Retinal pigment epithelial cell (primary cell): ENCODE results near the gene KRT3.

Experiments used
- DNase-seq: peaks from one replicate; pipeline ENCODE4 v3.0.0-alpha.2; 2010; ENCODE audit warnings: low read depth
- H3K4me3 ChIP-seq: 2 replicates; pipeline ENCODE4 v1.5.1; 2011; ENCODE audit warnings: mild to moderate bottlenecking, low read length, control low read depth, moderate library complexity
- TF ChIP-seq, protein P1 (sequence below): conservative IDR thresholded peaks from 2 replicates; pipeline ENCODE4 v1.5.1; 2011; ENCODE audit warnings: low read depth, low read length, control low read depth, inconsistent platforms

KRT3 gene

DNA sequence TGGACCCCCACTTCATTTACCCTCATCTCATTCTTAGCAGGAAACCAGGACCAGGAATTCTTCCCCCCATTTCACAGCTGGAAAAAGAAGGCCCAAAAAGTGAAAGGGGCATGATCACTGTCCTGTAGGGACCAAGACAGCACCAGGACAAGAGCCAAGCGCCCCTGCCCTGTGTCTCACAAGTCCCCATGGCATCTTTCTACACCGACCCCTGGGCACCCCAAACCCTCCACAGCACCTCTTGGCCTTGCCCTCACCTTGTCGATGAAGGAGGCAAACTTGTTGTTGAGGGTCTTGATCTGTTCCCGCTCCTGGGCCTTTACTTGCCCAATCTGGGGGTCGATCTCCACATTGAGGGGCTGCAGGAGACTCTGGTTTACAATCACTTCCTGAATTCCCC lies 19.5 kb downstream of the KRT3 start:
- DNase-seq, result no peak
- TF ChIP-seq, protein P1, sequence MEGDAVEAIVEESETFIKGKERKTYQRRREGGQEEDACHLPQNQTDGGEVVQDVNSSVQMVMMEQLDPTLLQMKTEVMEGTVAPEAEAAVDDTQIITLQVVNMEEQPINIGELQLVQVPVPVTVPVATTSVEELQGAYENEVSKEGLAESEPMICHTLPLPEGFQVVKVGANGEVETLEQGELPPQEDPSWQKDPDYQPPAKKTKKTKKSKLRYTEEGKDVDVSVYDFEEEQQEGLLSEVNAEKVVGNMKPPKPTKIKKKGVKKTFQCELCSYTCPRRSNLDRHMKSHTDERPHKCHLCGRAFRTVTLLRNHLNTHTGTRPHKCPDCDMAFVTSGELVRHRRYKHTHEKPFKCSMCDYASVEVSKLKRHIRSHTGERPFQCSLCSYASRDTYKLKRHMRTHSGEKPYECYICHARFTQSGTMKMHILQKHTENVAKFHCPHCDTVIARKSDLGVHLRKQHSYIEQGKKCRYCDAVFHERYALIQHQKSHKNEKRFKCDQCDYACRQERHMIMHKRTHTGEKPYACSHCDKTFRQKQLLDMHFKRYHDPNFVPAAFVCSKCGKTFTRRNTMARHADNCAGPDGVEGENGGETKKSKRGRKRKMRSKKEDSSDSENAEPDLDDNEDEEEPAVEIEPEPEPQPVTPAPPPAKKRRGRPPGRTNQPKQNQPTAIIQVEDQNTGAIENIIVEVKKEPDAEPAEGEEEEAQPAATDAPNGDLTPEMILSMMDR, result no peak
- no peak overlapping the region for H3K4me3 ChIP-seq

DNA sequence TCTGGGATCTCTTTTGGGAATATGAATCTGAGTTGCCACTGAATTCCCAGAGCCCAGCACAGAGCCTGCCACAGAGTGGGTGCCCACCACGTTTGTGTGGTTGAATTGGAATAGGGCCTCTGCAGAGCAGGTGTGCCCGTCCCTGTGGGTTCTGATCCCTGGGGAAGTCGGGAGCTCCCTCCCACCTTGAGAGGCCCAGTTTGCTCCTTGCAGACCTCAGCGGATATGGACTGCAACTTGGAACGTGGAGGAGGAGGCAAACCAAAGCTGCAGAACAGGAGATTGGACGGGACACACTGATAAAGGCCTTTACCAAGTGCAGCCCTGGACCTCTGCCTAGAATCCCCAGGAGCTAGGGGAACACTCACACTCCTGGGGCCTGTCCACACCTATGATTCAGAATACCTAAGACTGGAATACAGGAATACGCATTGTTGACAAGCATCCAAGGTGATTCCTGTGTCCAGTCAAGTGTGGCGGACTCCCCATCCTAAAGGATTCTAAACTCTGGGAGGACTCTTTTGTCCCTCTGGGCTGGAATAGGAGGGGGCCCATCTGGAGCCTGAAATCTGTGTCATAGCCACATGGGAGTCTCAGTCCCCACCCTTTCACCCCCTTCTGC lies 21.2 kb downstream of the KRT3 start:
- H3K4me3 ChIP-seq, result no peak overlapping the region
- DNase-seq, result no peak
- TF ChIP-seq, protein P1, result no peak

DNA sequence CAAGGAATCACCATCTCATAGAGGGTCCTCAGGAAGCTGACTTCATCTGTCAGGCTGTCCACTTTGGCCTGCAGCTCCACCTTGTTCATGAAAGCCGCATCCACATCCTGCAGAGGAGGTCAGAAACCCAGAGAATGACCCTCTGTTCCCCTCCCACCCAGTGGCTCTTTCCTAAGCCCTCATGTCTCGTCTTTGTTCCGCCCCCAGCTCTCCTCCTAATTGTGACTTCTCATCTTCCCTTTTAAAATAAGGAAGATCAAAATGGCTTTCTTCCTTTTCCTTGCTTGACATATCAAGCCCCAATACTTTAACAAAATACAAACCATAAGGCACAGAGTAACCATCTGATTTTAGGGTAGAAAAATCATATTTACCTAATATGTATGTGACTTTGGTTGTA lies 23.1 kb downstream of the KRT3 start:
- no peak for DNase-seq
- TF ChIP-seq, protein P1, result no peak
- no peak overlapping the region for H3K4me3 ChIP-seq

DNA sequence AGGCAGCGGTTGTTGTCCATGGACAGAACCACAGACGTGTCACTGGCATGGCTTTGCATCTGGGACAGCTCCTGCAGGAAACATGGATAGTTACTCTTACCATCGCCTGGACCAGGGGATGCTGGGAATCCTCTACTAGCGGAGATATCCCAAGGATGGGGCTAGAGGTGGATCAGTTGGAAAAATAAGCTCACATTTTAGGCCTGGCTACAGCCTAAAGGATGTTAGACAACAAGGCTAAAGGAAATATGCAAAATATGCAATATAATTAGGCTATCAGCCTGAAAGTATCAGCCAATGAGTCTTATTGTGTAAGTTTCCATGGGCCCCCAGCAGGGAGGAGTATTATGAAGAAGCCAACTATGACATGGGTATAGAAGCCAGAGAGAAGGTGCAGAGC lies 23.7 kb downstream of the KRT3 start:
- TF ChIP-seq, protein P1, result no peak
- H3K4me3 ChIP-seq, result no peak overlapping the region
- no peak for DNase-seq

DNA sequence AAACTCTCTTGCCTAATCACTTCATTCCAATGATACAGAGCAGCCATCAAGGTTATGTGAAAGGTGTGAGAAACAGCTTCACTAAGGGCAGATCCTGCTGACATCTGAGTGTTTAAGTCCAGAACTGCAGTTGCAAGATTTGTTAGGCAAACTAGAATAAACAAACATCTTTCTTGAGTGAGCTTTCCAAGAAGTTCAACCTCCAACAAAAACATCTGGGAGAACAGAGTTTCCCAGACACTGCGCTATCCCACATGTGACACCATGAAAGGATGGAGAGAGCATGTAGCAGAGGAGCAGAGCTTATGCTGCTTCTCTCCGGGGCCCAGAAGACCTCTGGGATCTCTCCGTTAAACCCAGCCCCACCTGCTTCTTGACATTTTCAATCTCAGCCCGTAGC lies 24.4 kb downstream of the KRT3 start:
- H3K4me3 ChIP-seq, result no peak overlapping the region
- no peak for DNase-seq
- TF ChIP-seq, protein P1, result no peak

DNA sequence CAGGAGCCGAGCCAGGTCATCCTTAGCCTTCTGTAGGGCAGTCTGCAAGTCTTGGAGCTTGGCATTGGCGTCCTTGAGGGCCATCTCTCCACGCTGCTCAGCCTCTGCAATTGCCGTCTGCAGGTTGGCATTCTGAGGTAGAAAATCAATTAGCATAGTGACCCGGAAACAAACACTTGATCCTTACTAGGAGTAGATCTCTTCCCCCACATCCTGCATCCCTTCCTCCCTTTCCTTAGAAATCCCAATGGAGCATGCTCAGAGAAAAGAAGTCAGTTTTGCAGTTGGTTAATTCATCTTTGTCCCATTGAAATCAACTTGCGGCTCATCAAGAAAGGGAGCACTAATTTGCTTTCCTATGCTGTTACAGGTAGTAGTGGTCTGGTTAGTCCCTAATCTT lies 24.8 kb downstream of the KRT3 start:
- no peak overlapping the region for H3K4me3 ChIP-seq
- DNase-seq, result no peak
- TF ChIP-seq, protein P1, result no peak

DNA sequence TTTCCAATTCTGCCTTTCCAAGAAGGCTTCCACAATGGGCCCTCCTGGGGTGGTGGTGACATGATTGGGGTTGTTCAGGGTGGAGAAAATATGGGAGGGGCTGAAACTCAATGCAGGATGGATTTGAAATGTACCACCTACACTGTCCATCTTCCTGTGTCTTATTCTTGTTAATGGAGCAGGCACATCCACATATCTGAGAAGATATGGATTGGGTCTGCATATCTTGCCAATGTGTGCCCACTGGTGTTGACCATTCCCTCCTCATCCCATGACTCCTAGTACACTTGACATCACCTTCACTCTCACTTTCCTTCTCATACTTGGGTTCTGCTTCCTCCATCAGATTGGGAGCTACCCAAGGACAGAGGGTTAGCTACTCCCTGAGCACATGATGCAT lies 26.0 kb downstream of the KRT3 start:
- TF ChIP-seq, protein P1, result no peak
- DNase-seq, result no peak
- no peak overlapping the region for H3K4me3 ChIP-seq
